CD14-positive monocyte (primary cell): ENCODE measurements around the gene COL4A5. TPM values are rescaled to one million over a fixed set of nuclear protein-coding genes. Genes with fewer than 3 reads are reported as not detected.

ENCODE experiments used
- DNase-seq, 3 donors: peaks; one replicate each; pipeline ENCODE4 v3.0.0-alpha.2; 2011 to 2022
- H2AFZ ChIP-seq: 2 replicates; pipeline ENCODE4 v1.6.0; 2012; ENCODE audit warnings: mild to moderate bottlenecking, low read depth, low read length, inconsistent platforms; ENCODE audit not compliant: insufficient read depth, poor library complexity, severe bottlenecking
- H3K27ac ChIP-seq, 2 donors: 1 replicate in 1 of 2; 2 replicates in 1 of 2; pipeline ENCODE4 v1.5.1; 2012 to 2013; ENCODE audit warnings: low read length in 2 of 2, control low read depth in 1 of 2, inconsistent platforms in 1 of 2, low read depth in 1 of 2, mild to moderate bottlenecking in 1 of 2
- H3K27me3 ChIP-seq, 2 donors: one replicate each; pipeline versions ENCODE4 v1.6.0 to v1.6.1; 2011 to 2013; ENCODE audit warnings: low read length in 2 of 2; ENCODE audit not compliant: control insufficient read depth in 2 of 2, insufficient read depth in 2 of 2
- H3K36me3 ChIP-seq, 2 donors: replicated peaks in 1 of 2; 1 replicate in 1 of 2; 2 replicates in 1 of 2; pipeline versions ENCODE4 v1.5.1 to v1.6.1; 2012 to 2013; ENCODE audit warnings: low read length in 2 of 2, control low read depth in 1 of 2, inconsistent platforms in 1 of 2, mild to moderate bottlenecking in 1 of 2; ENCODE audit not compliant: insufficient read depth in 2 of 2, control insufficient read depth in 1 of 2
- H3K4me1 ChIP-seq, 2 donors: 1 replicate in 1 of 2; 2 replicates in 1 of 2; pipeline versions ENCODE4 v1.5.1 to v1.6.1; 2012 to 2013; ENCODE audit warnings: low read length in 2 of 2, control low read depth in 1 of 2, inconsistent platforms in 1 of 2, mild to moderate bottlenecking in 1 of 2, moderate library complexity in 1 of 2; ENCODE audit not compliant: insufficient read depth in 2 of 2, control insufficient read depth in 1 of 2
- H3K4me2 ChIP-seq: replicated peaks from 2 replicates; pipeline ENCODE3; 2012; ENCODE audit warnings: low read length, moderate library complexity, mild to moderate bottlenecking; ENCODE audit not compliant: poor library complexity, severe bottlenecking; ENCODE audit errors: extremely low read depth
- H3K4me3 ChIP-seq, 3 experiments: fragments of 200-600 bp in 1 of 3; sonication (generic) in 1 of 3; replicated peaks in 1 of 3; 1 replicate in 2 of 3; 2 replicates in 1 of 3; pipeline ENCODE4 v1.5.1; 2011 to 2013; ENCODE audit warnings: low read length in 3 of 3, mild to moderate bottlenecking in 3 of 3, control low read depth in 2 of 3, low read depth in 2 of 3, inconsistent platforms in 1 of 3, moderate library complexity in 1 of 3
- H3K79me2 ChIP-seq: 2 replicates; pipeline ENCODE4 v1.6.0; 2012; ENCODE audit warnings: mild to moderate bottlenecking, control low read depth, inconsistent platforms, low read length, moderate library complexity; ENCODE audit not compliant: insufficient read depth
- H3K9ac ChIP-seq: 2 replicates; pipeline ENCODE4 v1.6.0; 2017; ENCODE audit warnings: low read length, mild to moderate bottlenecking; ENCODE audit not compliant: insufficient read depth, poor library complexity, severe bottlenecking
- H3K9me3 ChIP-seq, 2 donors: replicated peaks in 1 of 2; 1 replicate in 1 of 2; 2 replicates in 1 of 2; pipeline versions ENCODE4 v1.5.1 to v1.6.1; 2012 to 2013; ENCODE audit warnings: low read length in 2 of 2, control low read depth in 1 of 2; ENCODE audit not compliant: control insufficient read depth in 1 of 2, insufficient read depth in 1 of 2
- H4K20me1 ChIP-seq: 2 replicates; pipeline ENCODE4 v1.6.0; 2012; ENCODE audit warnings: mild to moderate bottlenecking, low read length, control low read depth, moderate library complexity; ENCODE audit not compliant: insufficient read depth
- H3K27ac Mint-ChIP-seq, 7 donors: one replicate each; pipeline ENCODE4 v1.8.0; 2020; ENCODE audit warnings: mild to moderate bottlenecking in 7 of 7, mixed read lengths in 7 of 7, moderate library complexity in 6 of 7, inconsistent platforms in 2 of 7
- H3K27me3 Mint-ChIP-seq, 3 donors: one replicate each; pipeline ENCODE4 v1.8.0; 2021 to 2022; ENCODE audit warnings: low read depth in 3 of 3, mild to moderate bottlenecking in 3 of 3, mixed read lengths in 3 of 3, moderate library complexity in 3 of 3, inconsistent platforms in 1 of 3
- H3K36me3 Mint-ChIP-seq, 2 donors: one replicate each; pipeline ENCODE4 v1.8.0; 2020; ENCODE audit warnings: mixed read lengths in 2 of 2, inconsistent platforms in 1 of 2, mild to moderate bottlenecking in 1 of 2
- H3K4me1 Mint-ChIP-seq: one replicate; pipeline ENCODE4 v1.8.0; 2020; ENCODE audit warnings: mild to moderate bottlenecking, mixed read lengths
- H3K4me3 Mint-ChIP-seq, 2 donors: one replicate each; pipeline ENCODE4 v1.8.0; 2020; ENCODE audit warnings: mild to moderate bottlenecking in 2 of 2, mixed read lengths in 2 of 2, moderate library complexity in 1 of 2
- H3K9me3 Mint-ChIP-seq, 7 donors: one replicate each; pipeline ENCODE4 v1.8.0; 2020 to 2022; ENCODE audit warnings: mixed read lengths in 7 of 7, mild to moderate bottlenecking in 6 of 7, moderate library complexity in 6 of 7, inconsistent platforms in 2 of 7
- CTCF ChIP-seq: fragments of 200-600 bp; IDR thresholded peaks from one replicate; pipeline ENCODE4 v1.8.0; 2022; ENCODE audit warnings: antibody characterized with exemption, mild to moderate bottlenecking
- WGBS: methylation state at CpG from one replicate; pipeline ENCODE4 v1.1.5; 2013; ENCODE audit warnings: missing lambda C conversion rate; ENCODE audit not compliant: insufficient coverage; 5-methylcytosine and 5-hydroxymethylcytosine counted together
- intact Hi-C, 2 donors: fragments of 100-400 bp; cut with micrococcal nuclease; formaldehyde crosslinking; loops; one replicate each; pipeline versions ENCODE4 v1.15.0 to v1.15.1; 2023
- polyA plus RNA-seq, 3 donors: library from polyadenylated mRNA; depleted of rRNA in 1 of 3; unstranded in 2 of 3; stranded (reverse) in 1 of 3; fragments of 300-500 nt in 2 of 3; fragments of >200 nt in 1 of 3; fragmentation: Illumina TruSeq in 2 of 3; gene quantifications; 1 replicate in 2 of 3; 2 replicates in 1 of 3; pipeline ENCODE4 v1.2.3, GENCODE V29; 2012 to 2021

Gene COL4A5
- polyA plus RNA-seq, 3 donors: not detected

DNA sequence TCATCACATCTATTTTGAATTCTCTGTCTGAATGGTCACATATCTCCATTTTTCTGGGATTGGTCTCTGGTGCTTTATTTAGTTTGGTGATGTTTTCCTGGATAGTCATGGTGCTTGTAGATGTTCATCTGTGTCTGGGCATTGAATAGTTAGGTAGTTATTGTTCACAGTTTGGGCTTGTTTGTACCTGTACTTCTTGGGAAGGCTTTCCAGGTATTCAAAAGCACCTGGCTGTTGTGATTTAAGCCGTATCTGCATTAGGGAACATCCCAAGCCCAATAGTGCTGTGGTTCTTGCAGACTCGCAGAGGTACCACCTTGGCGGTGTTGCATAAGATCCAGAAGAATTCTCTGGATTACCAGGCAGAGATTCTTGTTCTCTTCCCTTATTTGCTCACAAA, 44.6 kb downstream of the COL4A5 start:
- no peaks in the 10 kb centered on the region for H3K4me1 Mint-ChIP-seq
- H3K4me2 ChIP-seq: no peak overlapping the region
- no peaks in the 10 kb centered on the region for H3K36me3 Mint-ChIP-seq
- no peak overlapping the region for H3K27ac Mint-ChIP-seq
- no peak for TF ChIP-seq CTCF
- no peak overlapping the region for H2AFZ ChIP-seq
- WGBS: 100% methylated on average over 1 of the region's 3 CpGs
- no peaks in the 10 kb centered on the region for H3K4me1 ChIP-seq
- H3K9me3 ChIP-seq: no peaks in the 10 kb centered on the region
- H3K27ac ChIP-seq: no peak overlapping the region
- no peak overlapping the region for H3K4me3 ChIP-seq
- H3K27me3 Mint-ChIP-seq: peaks cover 0 to 2% (median 0%) of the 10 kb centered on the region in 3 donors
- H3K36me3 ChIP-seq: no peaks in the 10 kb centered on the region
- H3K4me3 Mint-ChIP-seq: no peak overlapping the region
- no peaks in the 10 kb centered on the region for H3K27me3 ChIP-seq
- peaks cover 0 to 7% (median 3%) of the 10 kb centered on the region in 7 donors for H3K9me3 Mint-ChIP-seq
- no peak for DNase-seq
- H3K79me2 ChIP-seq: no peaks in the 10 kb centered on the region
- H4K20me1 ChIP-seq: no peaks in the 10 kb centered on the region
- H3K9ac ChIP-seq: no peak overlapping the region
- intact Hi-C loops: no loop called here

DNA sequence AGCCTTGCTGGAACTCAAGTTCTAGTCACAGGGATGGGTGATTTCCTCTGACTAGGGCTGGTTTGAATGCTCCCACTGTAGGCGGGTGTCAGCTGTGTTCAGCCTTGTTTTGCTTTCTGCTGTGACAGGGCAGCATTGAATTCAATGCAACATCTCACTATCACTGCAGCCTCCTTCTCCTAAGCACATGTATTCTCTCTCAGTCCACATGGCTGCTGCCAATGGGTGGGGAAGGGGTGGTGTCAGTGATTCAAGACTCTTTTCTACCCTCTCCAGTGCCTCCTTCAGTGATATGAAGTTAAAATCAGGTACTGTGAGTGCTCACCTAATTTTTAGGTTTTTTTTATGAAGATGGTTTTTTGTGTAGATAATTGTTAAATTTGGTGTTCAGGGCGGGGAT, 46.3 kb downstream of the COL4A5 start:
- peaks cover 0 to 2% (median 0%) of the 10 kb centered on the region in 3 donors for H3K27me3 Mint-ChIP-seq
- no peaks in the 10 kb centered on the region for H3K36me3 ChIP-seq
- H3K9me3 Mint-ChIP-seq: peaks cover 0 to 7% (median 2%) of the 10 kb centered on the region in 7 donors
- no peaks in the 10 kb centered on the region for H3K9me3 ChIP-seq
- intact Hi-C loops: no loop called here
- H3K36me3 Mint-ChIP-seq: no peaks in the 10 kb centered on the region
- no peak overlapping the region for H3K4me3 Mint-ChIP-seq
- no peaks in the 10 kb centered on the region for H3K4me1 ChIP-seq
- no peak overlapping the region for H3K27ac ChIP-seq
- no peaks in the 10 kb centered on the region for H3K27me3 ChIP-seq
- H4K20me1 ChIP-seq: no peaks in the 10 kb centered on the region
- no peak for TF ChIP-seq CTCF
- no peak for DNase-seq
- no CpG with 5 or more reads among the region's 2 CpGs for WGBS
- H3K9ac ChIP-seq: no peak overlapping the region
- H3K4me2 ChIP-seq: no peak overlapping the region
- no peak overlapping the region for H3K27ac Mint-ChIP-seq
- no peak overlapping the region for H3K4me3 ChIP-seq
- no peaks in the 10 kb centered on the region for H3K79me2 ChIP-seq
- no peaks in the 10 kb centered on the region for H3K4me1 Mint-ChIP-seq
- H2AFZ ChIP-seq: no peak overlapping the region
